HG02970 (cell line): ENCODE data around the gene GSTM2.
"Not testable (repeated sequence)": the region's sequence is repeated elsewhere in the genome, so short reads cannot be mapped to it uniquely, and the experiment has no call there.

Experiments
- ATAC-seq: cut with Tn5 transposase; IDR thresholded peaks from one replicate; pipeline ENCODE4 v1.9.1; 2021; ENCODE audit warnings: mild to moderate bottlenecking, moderate library complexity, moderate number of reproducible peaks; ENCODE audit not compliant: unreplicated experiment, low FRiP score

GSTM2 gene

DNA sequence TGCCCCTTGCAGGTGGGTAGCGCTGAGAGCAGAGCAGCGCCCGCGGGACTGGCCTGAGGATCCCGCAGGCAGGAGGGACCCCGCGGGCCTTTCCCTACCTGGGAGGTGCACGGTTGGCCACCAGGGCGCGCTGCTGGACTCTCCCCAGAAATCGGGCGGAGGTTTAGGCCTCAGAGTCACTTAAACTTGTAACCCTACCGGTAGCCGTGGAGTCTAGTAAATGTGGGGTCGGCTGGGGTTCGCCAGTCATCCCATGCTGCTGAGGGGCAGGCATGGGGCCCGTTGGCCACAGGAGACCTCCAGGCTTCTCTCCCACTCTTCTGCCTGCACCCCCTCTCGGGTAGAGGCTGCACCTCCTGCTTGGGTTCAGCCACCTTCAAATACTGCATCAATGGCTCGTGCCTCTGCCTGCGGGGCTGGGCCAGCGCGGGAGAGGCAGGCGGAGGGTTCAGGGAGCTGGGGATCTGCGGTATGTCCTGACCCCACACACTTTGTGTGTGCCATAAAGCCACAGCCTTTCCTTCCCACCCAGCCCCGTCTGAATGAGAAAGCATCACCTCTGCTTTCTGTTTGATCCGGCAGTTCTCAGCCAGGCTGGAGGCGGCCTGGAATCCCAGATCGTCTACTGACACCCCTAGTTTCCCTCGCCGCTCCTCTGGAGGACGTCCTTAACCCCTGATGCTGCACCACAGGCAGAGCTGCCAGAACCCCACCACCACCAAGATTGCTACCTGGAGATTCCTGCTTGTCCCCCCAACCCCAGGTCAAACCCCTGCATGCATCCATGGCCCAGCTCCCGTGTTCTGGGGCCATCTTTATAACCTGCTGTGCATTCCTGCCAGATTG lies 24.2 kb upstream of the GSTM2 start:
- peak; percentile 73 for ATAC-seq

DNA sequence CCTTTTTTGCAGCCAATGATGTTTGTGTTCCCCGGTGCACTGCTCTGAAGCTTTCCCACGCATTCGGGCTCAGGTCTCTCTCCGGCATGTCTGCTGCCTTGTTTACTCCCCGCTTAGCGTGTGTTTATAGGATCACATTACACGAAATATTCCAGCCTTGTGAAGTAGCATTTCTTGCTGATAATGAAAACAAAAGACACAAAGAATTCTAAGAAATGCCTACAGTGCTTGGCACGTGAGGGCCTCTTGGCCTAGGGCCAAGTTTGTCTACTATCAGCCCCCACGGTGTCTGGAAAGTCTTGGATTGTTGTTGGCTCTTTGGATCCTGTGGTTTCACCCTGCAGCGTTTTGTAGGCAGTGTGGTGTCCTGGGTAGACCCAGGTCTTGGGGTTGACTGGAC lies 23.2 kb upstream of the GSTM2 start:
- ATAC-seq: no peak

DNA sequence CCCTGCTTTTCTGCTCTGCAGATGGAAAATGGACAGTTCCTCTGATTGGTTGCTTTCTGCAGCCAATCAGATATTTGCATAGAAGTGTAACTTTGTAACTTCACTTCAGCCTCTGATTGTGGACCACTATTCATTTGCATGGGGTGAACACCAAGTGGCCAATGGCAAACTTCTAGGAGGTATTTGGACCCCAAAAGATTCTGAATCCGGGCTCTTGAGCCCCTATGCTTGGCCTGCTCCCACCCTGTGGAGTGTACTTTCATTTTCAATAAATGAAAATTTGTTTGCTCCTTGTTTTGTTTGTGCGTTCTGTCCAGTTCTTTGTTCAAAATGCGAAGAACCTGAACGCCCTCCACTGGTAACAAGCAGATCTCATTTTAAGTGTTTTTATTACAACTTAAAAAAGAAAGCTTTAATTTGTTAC lies 18.4 kb upstream of the GSTM2 start:
- no peak for ATAC-seq

DNA sequence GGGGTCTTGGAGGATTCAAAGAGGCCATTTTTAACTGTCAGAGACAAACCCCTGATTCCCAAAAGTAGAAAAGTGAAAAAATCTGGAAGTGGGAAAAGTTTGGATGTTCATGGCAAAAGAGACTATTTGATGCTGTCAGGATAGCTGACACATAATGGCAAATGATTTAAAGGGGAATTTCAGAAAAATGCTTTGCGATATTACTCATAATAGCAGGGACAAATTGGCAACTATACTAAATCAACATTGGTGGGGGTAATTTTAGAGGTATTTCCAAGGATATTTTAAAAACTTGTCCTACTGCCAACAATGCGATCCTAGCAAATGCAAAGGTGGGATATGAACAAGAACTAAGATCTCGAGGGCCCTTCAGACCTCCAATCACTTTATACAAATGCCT lies 17.2 kb upstream of the GSTM2 start:
- ATAC-seq: no peak

DNA sequence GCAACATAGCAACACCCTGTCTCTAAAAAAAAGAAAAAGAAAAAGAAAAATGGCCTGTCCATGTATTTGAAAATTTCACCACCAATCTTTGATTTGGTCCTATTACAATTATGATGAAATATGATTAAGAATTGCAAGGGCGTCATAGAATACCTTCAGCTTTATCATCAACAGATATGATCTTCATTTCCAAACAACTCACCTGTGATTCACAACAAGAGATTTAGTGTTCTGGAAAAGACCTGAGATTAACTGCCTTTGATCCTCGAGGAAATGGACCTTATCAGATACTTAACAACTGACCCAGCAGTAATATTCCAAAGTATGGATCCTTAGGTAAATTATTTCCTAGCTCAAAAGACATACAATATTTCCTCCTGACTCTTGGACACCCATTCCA lies 15.5 kb upstream of the GSTM2 start:
- no peak for ATAC-seq

DNA sequence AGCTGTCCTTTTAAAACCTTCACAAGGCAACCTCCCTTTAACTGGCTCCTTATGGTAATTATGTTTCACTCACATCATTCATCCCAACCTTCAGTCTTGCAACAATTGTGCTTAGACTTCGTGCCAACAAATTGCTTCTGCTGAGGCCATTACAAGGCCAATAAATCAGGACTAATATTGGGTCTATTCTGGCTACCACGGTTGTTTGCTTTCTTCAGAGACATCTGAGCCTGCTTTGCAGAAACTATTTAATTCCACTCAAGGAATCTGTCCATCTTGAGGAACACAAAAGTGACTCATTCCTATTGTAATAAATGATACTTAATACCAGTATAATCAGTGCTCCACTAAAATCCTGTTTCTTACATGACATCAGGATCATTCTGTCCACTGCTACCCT lies 14.6 kb upstream of the GSTM2 start:
- no peak for ATAC-seq

DNA sequence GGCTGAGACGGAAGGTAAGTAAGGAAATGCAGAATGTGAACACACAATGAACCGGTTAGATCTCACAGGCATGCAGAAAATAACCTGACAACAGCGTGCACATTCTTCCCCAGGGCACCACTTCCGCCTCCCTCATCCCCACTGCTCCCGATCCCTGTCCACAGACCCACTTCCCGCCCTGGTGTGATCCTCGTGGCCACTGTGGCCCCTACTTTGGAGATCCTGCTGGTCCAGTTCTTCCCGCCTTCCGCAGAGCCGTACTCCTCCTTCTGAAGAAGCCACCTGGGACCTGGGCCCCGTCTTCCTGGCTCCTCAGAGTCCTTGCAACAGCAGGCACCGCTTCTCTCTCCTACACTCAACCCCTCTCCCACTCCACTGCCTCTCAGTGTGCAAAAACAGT lies 13.3 kb upstream of the GSTM2 start:
- ATAC-seq: no peak

DNA sequence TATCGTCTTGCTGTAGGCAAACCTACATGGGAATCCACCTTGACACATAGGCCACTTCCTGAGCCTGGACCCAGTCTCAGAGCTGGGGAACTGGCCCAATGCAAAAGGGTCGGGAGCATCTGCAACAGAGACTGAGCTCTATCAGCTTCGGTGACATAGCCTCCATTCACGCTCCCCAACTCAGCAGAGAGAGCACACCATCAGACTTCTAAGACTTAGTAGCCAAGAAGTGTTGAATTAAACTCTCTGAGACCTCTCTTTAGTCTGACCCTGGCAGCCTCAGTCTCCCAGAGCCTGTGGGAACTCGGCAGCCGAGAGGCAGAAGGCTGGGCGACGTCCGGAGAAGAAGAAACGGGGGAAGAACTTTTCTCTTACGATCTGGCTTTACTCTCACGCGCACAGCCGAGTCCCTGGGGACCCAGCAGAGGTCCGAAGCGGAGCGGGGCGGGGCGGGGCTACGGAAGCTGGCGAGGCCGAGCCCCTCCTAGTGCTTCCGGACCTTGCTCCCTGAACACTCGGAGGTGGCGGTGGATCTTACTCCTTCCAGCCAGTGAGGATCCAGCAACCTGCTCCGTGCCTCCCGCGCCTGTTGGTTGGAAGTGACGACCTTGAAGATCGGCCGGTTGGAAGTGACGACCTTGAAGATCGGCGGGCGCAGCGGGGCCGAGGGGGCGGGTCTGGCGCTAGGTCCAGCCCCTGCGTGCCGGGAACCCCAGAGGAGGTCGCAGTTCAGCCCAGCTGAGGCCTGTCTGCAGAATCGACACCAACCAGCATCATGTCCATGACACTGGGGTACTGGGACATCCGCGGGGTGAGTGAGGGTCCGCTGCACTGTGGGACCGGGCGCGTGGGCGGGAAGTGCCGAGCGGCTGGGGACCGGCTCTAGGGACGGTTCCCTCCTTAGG lies 12.0 kb upstream of the GSTM2 start, which contains the start of gene GSTM4:
TSS of gene GSTM4 (plus strand) at position 485 of the 905 bp plus-strand sequence. CDS start at position 776, 291 bp downstream.
- peak; percentile 82 for ATAC-seq

DNA sequence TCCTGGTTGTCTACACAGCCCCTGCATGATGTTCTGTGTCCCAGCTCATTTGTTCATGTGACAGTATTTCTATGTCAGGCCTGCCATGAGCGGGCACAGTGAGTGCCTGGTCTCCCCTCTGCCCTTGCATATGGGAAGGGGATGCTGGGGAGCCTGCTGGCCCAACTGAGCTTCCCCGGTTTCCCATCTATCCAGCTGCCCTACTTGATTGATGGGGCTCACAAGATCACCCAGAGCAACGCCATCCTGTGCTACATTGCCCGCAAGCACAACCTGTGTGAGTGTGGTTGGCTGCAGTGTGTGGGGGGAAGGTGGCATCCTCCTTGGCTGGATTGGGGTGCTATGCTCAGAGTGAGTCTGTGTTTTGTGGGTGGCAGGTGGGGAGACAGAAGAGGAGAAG lies 10.5 kb upstream of the GSTM2 start:
- ATAC-seq: no peak

DNA sequence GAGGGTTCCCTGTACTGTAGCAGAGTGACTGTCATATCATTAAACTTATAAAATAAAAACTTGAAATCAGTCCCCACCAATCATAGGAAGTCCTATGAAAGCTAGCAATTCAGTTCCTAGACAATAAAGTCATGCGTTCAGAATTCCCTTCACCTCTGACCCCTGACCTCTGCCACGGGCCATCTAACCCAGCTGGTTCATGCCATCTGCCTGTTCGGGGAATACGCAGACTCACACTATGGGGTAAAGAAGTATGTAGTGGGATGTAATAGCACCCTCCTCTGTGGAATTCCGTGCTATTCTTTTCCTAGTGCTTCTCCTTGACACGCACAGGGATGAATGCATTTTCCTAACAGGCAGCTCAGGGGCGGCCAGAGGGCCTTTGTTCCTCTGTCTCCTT lies 9.9 kb upstream of the GSTM2 start:
- ATAC-seq: no peak

DNA sequence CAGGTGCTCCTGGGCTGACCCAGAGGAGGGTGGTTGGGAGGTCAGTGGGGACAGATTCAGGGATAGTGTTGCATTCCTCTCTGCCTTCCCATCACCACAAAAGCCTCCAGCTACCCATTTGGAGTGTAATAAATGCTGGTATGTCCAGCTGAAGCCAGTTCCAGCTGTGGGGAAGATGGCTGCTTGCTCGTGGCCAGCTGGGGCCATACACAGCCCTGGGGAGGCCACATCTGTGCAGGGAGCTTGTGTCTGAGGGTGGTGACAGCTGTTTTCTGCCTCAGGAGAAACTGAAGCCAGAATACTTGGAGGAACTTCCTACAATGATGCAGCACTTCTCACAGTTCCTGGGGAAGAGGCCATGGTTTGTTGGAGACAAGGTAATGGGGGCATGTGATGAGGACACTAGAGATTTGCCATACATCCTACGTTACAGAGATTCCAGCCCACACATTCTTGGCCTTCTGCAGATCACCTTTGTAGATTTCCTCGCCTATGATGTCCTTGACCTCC lies 9.3 kb upstream of the GSTM2 start:
- ATAC-seq: no peak

DNA sequence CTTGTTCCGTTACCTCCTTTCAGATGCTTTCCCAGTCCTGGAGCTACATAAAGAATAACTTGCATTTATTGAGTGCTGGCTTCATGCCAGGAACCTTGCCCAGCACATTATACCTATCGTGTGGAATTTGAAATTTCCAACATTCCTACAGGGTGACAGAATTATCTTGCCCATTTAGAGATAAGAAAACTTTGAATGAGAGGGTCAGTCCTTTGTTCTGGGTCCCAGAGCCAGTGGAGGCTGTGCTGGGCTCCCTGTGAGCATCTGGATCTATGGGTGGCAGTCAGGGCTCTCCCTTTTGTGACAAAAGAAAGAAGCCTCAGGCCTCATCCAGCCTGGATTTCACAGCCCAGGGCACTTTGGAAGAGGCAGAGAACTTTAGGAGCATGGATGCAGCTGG lies 8.7 kb upstream of the GSTM2 start:
- no peak for ATAC-seq

DNA sequence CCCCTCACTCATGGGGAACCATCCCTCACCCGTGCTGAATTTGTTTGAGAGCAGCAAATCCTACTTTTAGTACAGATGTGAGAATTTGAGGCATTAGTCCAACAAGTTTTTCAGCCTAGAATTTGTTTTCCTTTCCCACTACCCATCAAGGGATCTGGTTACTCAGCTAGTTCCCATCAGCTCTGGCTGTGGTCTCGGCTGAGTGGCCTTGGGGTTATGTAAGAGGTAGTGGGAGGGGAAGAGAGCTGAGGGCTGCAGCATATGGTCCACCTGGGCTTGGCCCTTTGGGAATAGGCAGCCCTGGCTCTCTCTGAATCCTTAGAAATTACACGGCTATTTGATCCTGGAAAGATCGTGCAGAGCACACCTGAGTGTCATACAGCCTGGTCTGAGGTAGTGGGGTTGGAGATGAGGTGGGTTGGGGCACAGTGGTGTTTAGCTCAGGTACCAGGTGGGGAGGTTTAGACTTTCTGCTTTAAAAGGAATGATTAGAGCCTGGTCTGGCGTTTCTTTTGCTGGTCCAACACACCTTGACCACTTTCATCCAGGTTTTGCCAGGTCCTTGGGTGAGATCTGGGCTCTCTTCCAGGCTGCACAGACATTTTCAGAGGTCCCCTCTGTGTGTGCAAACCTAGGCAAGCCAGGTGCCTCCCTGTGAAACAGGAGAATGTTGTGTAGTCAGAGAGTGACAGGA lies 7.7 kb upstream of the GSTM2 start:
- ATAC-seq: no peak

DNA sequence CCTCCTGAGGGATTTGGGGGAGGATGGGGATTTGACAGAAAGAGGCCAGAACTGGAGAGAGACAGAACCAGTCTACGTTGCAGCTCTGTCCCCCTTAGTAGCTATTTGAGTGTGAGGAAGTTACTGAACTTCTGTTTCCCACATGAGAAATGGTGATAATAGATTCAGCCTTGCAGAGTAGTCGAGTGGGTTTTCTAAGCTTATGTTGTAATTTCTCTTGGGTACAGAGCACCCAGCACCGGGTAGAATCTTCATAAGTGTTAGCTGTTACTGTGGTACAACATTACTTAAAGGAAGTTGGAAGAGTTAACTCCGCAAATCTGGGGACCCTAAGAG lies 7.2 kb upstream of the GSTM2 start:
- ATAC-seq: not testable (repeated sequence)

DNA sequence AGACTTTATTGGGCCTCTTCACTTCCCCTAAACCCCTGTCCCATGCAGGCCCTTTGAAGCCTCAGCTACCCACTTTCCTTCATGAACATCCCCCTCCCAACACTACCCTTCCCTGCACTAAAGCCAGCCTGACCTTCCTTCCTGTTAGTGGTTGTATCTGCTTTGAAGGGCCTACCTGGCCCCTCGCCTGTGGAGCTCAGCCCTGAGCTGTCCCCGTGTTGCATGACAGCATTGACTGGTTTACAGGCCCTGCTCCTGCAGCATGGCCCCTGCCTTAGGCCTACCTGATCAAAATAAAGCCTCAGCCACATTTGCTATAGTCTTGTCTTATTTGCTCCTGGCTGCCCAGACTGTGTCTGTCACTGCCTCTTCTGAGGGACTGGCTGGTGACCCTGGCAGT lies 6.5 kb upstream of the GSTM2 start:
- ATAC-seq: no peak

DNA sequence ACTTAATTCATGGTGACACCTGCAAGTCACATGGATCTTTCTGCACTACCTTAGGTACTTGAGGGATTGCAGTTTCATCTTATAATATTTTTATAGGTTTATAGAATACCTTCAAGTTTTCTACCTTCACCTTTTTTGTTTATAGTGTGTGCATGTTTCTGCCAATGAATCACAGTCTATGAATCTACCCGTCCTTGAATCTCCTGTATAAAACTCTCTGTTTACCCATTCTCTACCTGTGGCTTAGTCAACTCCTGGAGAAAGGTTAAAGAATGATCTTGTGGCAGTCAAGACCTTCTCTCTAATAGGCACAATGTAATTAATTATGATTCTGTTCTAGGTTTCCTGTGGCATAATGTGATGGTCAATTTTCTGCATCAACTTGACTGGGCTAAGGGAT lies 3.2 kb upstream of the GSTM2 start:
- ATAC-seq: no peak

DNA sequence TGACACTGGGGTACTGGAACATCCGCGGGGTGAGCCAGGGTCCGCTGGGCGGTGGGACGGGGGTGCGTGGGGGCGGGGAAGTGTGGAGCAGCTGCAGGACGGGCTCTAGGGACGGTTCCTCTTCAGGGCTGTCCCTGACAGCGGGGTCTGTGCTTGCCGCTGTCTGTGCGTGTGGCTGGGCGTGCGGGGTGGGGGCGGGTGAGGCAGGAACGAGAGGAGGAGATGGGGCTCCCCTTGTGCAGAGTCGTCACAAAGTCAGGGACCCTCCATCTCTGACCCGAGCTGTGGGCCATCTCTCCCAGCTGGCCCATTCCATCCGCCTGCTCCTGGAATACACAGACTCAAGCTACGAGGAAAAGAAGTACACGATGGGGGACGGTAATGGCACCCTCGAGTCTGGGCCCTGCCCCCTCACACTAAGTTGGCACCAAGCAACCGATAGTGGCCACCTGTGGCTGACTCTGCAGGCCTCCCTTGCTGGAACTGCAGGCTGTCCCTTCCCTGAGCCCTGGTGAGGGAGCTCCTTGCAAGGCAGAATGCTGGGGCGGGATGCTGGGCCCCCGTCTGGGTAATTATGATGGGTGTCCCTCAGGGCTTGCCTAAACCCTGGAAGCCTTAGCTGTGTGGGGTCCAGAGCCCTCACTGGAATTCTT lies 392 bp downstream of the GSTM2 start:
- no peak for ATAC-seq

DNA sequence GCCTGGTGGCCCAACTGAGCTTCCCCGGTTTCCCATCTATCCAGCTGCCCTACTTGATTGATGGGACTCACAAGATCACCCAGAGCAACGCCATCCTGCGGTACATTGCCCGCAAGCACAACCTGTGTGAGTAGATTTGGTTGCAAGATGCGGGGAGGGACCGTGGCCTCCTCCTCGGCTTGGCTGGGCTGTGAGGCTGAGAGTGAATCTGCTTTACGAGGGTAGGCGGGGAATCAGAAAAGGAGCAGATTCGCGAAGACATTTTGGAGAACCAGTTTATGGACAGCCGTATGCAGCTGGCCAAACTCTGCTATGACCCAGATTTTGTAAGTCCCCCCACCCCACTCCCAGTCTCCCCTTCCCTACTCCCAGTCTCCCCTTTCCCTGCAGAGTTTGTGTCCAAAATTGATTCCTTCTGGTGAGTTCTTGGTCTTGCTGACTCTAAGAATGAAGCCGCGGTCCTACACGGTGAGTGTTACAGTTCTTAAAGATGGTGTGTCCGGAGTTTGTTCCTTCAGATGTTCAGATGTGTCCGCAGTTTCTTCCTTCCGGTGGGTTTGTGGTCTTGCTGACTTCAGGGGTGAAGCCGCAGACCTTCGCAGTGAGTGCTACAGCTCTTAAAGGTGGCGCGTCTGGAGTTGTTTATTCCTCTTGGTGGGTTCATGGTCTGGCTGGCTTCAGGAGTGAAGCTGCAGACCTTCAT lies 1.5 kb downstream of the GSTM2 start:
- no peak for ATAC-seq

DNA sequence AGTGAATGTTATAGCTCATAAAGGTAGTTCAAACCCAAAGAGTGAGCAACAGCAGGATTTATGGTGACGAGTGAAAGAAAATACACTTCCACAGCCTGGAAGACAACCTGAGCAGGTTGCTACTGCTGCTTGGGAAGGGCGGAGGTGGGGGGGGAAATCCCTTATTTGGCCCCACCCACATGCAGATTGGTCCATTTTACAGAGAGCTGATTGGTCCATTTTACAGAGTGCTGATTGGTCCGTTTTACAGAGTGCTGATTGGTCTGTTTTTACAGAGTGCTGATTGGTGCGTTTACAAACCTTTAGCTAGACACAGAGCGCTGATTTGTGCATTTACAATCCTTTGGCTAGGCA lies 2.1 kb downstream of the GSTM2 start:
- not testable (repeated sequence) for ATAC-seq

DNA sequence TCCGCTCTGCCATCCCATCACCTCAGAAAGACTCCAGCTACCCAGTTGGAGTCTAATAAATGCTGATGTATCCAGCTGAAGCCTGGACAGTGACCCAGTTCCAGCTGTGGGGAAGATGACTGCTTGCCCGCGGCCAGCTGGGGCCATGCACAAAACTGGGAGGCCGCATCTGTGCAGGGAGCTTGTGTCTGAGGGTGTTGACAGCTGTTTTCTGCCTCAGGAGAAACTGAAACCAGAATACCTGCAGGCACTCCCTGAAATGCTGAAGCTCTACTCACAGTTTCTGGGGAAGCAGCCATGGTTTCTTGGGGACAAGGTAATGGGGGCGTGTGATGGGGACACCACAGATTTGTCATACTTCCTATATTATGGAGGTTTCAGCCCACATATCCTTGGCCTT lies 3.2 kb downstream of the GSTM2 start:
- ATAC-seq: no peak
